WTC11 (cell line): ENCODE results near the gene C17orf67.

Experiments used
- MYBL2 ChIP-seq: sonication (generic); formaldehyde crosslinking; IDR thresholded peaks from 2 replicates; pipeline ENCODE4 v1.8.1; 2023; ENCODE audit warnings: mild to moderate bottlenecking, moderate library complexity, missing genetic modification reagents
- NR2C2 ChIP-seq: sonication (generic); formaldehyde crosslinking; IDR thresholded peaks from 2 replicates; pipeline ENCODE4 v1.8.0; 2022; ENCODE audit warnings: mild to moderate bottlenecking, missing genetic modification reagents
- TEAD4 ChIP-seq: sonication (generic); formaldehyde crosslinking; IDR thresholded peaks from 2 replicates; pipeline ENCODE4 v1.8.0; 2022; ENCODE audit warnings: mild to moderate bottlenecking, missing genetic modification reagents
- ZNF317 ChIP-seq: sonication (generic); formaldehyde crosslinking; IDR thresholded peaks from 2 replicates; pipeline ENCODE4 v1.8.1; 2023; ENCODE audit warnings: low read depth, mild to moderate bottlenecking, moderate library complexity, missing genetic modification reagents, borderline replicate concordance
- TF ChIP-seq, protein P1 (sequence below): fragments of 200-600 bp; IDR thresholded peaks from 2 replicates; pipeline ENCODE4 v1.8.0; 2022; ENCODE audit warnings: antibody characterized with exemption
- TF ChIP-seq, protein P2 (sequence below): sonication (generic); formaldehyde crosslinking; IDR thresholded peaks from 2 replicates; pipeline ENCODE4 v1.8.1; 2022; ENCODE audit warnings: low read depth, mild to moderate bottlenecking, moderate library complexity, missing genetic modification reagents, borderline replicate concordance
- TF ChIP-seq, protein P3 (sequence below): fragments of 250-450 bp; sonication (Bioruptor Pico); IDR thresholded peaks from 2 replicates; pipeline ENCODE4 v1.9.0; 2021; ENCODE audit warnings: mild to moderate bottlenecking
- TF ChIP-seq, protein P4 (sequence below): sonication (generic); formaldehyde crosslinking; IDR thresholded peaks from 2 replicates; pipeline ENCODE4 v1.8.1; 2023; ENCODE audit warnings: mild to moderate bottlenecking, missing genetic modification reagents, moderate library complexity
- TF ChIP-seq, protein P5 (sequence below): fragments of 250-450 bp; sonication (Bioruptor Pico); IDR thresholded peaks from 2 replicates; pipeline ENCODE4 v2.1.2; 2022; ENCODE audit warnings: mild to moderate bottlenecking, moderate library complexity
- TF ChIP-seq, protein P6 (sequence below): sonication (generic); formaldehyde crosslinking; conservative IDR thresholded peaks from 2 replicates; pipeline ENCODE4 v1.8.1; 2022; ENCODE audit warnings: mild to moderate bottlenecking, missing genetic modification reagents
- TF ChIP-seq, protein P7 (sequence below): sonication (generic); formaldehyde crosslinking; IDR thresholded peaks from 2 replicates; pipeline ENCODE4 v1.8.1; 2022; ENCODE audit warnings: mild to moderate bottlenecking, moderate library complexity, missing genetic modification reagents
- TF ChIP-seq, protein P8 (sequence below): fragments of 250-450 bp; sonication (Bioruptor Pico); IDR thresholded peaks from 2 replicates; pipeline ENCODE4 v1.9.0; 2021; ENCODE audit warnings: moderate library complexity, mild to moderate bottlenecking, inconsistent platforms, borderline replicate concordance

DNA sequence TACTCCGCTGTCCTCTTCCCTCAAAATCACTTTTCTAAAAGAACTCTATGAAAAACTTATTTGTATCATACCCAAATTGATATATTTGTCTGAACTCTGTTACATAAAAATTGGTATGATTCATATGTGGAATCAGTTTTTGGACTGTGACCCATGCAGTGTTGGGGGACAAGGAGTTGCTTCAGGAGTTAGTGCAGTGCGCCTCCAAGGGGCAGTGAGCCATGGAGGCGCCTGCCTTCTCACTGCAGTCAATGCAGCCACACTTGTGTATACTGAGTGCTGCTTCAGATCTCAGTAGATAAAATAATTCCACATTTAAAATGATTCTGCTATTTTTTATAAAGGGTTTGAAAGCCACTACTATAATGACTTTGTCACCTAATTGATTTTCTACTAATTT is 32.8 kb upstream of the C17orf67 start:
- TF ChIP-seq, protein P1, sequence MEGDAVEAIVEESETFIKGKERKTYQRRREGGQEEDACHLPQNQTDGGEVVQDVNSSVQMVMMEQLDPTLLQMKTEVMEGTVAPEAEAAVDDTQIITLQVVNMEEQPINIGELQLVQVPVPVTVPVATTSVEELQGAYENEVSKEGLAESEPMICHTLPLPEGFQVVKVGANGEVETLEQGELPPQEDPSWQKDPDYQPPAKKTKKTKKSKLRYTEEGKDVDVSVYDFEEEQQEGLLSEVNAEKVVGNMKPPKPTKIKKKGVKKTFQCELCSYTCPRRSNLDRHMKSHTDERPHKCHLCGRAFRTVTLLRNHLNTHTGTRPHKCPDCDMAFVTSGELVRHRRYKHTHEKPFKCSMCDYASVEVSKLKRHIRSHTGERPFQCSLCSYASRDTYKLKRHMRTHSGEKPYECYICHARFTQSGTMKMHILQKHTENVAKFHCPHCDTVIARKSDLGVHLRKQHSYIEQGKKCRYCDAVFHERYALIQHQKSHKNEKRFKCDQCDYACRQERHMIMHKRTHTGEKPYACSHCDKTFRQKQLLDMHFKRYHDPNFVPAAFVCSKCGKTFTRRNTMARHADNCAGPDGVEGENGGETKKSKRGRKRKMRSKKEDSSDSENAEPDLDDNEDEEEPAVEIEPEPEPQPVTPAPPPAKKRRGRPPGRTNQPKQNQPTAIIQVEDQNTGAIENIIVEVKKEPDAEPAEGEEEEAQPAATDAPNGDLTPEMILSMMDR, result no peak
- TF ChIP-seq NR2C2 (CRISPR knock-in tag) (no peak), MYBL2 (CRISPR knock-in tag) (no peak), ZNF317 (CRISPR knock-in tag) (no peak), TEAD4 (CRISPR knock-in tag) (no peak)
- TF ChIP-seq, protein P2, sequence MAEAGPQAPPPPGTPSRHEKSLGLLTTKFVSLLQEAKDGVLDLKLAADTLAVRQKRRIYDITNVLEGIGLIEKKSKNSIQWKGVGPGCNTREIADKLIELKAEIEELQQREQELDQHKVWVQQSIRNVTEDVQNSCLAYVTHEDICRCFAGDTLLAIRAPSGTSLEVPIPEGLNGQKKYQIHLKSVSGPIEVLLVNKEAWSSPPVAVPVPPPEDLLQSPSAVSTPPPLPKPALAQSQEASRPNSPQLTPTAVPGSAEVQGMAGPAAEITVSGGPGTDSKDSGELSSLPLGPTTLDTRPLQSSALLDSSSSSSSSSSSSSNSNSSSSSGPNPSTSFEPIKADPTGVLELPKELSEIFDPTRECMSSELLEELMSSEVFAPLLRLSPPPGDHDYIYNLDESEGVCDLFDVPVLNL (CRISPR knock-in tag), result no peak
- TF ChIP-seq, protein P3, sequence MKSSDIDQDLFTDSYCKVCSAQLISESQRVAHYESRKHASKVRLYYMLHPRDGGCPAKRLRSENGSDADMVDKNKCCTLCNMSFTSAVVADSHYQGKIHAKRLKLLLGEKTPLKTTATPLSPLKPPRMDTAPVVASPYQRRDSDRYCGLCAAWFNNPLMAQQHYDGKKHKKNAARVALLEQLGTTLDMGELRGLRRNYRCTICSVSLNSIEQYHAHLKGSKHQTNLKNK (CRISPR knock-in tag), result no peak
- TF ChIP-seq, protein P4, sequence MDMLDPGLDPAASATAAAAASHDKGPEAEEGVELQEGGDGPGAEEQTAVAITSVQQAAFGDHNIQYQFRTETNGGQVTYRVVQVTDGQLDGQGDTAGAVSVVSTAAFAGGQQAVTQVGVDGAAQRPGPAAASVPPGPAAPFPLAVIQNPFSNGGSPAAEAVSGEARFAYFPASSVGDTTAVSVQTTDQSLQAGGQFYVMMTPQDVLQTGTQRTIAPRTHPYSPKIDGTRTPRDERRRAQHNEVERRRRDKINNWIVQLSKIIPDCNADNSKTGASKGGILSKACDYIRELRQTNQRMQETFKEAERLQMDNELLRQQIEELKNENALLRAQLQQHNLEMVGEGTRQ (CRISPR knock-in tag), result no peak
- TF ChIP-seq, protein P5, sequence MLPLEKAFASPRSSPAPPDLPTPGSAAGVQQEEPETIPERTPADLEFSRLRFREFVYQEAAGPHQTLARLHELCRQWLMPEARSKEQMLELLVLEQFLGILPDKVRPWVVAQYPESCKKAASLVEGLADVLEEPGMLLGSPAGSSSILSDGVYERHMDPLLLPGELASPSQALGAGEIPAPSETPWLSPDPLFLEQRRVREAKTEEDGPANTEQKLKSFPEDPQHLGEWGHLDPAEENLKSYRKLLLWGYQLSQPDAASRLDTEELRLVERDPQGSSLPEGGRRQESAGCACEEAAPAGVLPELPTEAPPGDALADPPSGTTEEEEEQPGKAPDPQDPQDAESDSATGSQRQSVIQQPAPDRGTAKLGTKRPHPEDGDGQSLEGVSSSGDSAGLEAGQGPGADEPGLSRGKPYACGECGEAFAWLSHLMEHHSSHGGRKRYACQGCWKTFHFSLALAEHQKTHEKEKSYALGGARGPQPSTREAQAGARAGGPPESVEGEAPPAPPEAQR (CRISPR knock-in tag), result no peak
- TF ChIP-seq, protein P6, sequence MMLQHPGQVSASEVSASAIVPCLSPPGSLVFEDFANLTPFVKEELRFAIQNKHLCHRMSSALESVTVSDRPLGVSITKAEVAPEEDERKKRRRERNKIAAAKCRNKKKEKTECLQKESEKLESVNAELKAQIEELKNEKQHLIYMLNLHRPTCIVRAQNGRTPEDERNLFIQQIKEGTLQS, result no peak
- TF ChIP-seq, protein P7, sequence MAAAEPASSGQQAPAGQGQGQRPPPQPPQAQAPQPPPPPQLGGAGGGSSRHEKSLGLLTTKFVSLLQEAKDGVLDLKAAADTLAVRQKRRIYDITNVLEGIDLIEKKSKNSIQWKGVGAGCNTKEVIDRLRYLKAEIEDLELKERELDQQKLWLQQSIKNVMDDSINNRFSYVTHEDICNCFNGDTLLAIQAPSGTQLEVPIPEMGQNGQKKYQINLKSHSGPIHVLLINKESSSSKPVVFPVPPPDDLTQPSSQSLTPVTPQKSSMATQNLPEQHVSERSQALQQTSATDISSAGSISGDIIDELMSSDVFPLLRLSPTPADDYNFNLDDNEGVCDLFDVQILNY, result no peak
- TF ChIP-seq, protein P8, sequence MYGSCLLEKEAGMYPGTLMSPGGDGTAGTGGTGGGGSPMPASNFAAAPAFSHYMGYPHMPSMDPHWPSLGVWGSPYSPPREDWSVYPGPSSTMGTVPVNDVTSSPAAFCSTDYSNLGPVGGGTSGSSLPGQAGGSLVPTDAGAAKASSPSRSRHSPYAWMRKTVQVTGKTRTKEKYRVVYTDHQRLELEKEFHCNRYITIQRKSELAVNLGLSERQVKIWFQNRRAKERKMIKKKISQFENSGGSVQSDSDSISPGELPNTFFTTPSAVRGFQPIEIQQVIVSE (CRISPR knock-in tag), result no peak
